Endometrial microvascular endothelial cells (primary cell): ENCODE data around the gene MRPS9. TPM values are rescaled to one million over a fixed set of nuclear protein-coding genes. Genes with fewer than 3 reads are reported as not detected.

Experiments used
- in situ Hi-C: cut with HindIII; loops from 2 replicates; pipeline ENCODE4 v1.10.0; 2017; ENCODE audit warnings: low sequenced_read_pairs, low pct_unique_long_range_greater_than_20kb; ENCODE audit errors: inconsistent ontology term
- total RNA-seq: library from RNA; depleted of rRNA; stranded (reverse); fragments of >200 nt; gene quantifications from one replicate; pipeline ENCODE4 v1.2.3, GENCODE V29; 2015; ENCODE audit errors: inconsistent ontology term

Gene MRPS9
- total RNA-seq, 1 donor from 2014 or later = 21.3 TPM

DNA sequence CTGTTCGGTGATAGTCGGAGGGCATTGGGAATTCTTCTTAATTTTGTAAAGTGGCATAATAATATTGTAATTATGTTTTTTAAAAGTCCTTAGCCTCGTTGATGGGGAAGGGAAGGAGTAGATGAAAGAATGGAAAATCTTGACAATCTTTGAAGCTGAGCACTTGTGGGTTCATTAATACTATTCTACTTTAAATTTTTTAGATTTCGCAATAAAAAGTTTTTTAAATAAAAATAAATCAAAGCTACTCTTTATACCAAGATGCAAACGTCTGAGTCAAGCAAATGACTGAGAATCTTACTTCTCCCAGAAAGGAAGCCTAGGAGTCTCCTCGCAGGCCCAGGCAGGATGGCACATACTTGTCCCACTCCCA lies 105.2 kb downstream of the MRPS9 start:
- in situ Hi-C loops = no loop called here

DNA sequence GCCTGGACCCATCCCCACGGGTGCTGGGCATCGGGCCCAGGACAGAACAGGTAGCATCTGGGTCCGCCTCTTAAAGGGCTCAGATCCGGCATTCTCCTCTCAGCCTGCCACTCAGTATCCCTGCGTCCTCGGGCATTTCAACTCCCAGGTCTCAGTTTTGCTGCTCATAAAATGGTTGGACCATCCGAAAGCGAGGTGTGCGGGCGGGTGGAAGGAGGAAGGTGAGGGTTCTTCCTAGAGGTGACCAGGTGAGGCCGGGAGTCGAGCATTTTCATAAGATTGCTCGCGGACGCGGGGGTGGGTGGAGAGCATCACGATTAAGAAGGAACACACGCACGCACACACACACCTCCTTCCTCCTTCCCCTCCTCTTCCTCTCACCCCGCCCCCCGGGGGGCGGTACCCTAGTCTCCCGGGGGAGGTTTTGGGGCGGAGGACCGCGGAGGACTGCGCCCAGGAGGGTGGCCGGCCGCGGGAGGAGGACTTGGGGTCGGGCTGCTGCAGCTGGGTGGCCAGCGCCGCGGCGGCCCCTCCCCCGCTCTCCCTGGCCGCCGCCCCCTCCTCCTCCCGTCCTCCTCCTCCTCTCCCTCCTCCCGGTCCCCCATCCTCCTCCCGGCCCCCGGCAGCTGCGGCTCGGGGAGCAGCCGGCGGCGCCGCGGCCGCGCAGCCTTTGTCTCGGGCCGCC lies 105.7 kb downstream of the MRPS9 start:
- in situ Hi-C loops = no loop called here

- in situ Hi-C loops = no loop called here
These were observed 106.5 kb downstream of the MRPS9 start for GRCh38 chr2:105144152-105144940.

DNA sequence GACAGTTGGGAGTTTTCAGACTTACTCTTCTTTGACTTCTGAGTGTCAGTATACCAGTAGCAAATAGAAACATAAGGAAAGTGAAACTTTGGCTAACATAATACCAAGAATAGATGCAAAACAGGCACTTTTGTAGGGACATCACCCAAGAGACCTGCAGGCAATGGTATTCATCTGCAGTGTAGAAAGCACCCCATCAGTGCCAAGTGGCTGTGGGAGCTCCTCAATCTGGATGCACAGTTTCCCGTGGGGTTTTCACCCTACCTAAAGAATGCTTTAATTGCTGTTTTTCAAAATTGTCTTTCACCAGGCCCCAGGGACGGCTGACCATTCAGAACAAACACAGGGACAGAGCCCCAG lies 107.1 kb downstream of the MRPS9 start:
- in situ Hi-C loops = no loop called here

- in situ Hi-C loops = no loop called here
These were observed 111.4 kb downstream of the MRPS9 start for GRCh38 chr2:105149272-105149671.

Other genes with a start within 250 kb of the MRPS9 start
- gene POU3F3, start 184.0 kb upstream of the MRPS9 start, total RNA-seq = not detected
- not detected for gene GPR45, start 203.7 kb downstream of the MRPS9 start, total RNA-seq